Right kidney (tissue), 1 donor: ENCODE results near the gene FHOD3.

Experiments
- DNase-seq: peaks from one replicate; pipeline ENCODE4 v3.0.0-alpha.2; 2016

FHOD3 gene

DNA sequence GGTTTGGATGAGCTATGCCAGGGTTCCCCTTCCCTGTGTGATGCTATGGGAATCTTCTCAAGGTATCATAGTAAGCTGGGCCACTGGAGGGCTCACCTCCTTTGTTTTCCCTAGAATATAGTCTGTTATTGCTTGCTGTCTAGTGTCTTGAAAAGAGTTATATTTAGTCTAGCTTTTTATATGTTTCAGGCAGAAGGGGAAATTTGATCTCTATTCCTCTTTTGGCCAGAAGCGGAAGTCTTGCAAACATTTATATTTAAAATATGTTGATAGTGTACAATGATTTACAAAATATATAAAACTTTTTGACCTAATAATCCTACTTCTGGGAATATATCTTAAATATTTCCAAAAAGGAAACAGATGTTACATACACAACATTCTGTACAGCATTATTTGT, 260.7 kb downstream of the FHOD3 start:
- no peak for DNase-seq

DNA sequence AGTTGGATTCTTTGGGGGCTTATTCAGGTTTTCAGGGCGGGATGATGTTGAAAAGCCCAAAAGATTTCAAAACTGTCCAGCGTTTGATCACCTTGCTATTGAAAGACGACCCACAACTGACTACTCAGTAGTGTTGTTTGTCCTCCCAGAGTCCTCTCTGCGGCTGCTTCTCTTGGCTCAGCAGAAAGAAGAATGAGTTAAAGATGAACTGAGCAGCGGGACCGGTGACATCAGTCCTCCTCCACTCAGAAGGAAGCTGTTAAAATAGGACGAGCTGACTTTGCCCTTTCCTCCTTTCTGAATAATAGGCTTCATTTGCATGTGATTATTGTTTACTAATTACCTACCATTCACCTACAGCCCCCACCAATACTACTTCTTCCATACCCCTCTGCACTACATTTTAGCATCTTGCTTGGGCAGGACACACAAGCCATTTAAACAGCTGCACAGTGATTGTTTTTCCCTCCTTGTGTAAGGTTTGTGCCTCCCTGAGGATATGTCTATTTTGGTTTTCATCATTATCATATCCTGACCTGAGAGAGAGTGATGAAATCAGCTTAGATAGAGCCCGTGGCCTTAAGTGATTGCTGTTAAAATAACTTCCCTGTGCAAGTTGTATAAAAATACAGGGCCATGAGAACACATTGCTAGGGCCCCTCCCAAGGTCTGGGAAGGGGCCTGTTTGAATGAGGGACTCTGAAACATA, 261.8 kb downstream of the FHOD3 start:
- DNase-seq: no peak

DNA sequence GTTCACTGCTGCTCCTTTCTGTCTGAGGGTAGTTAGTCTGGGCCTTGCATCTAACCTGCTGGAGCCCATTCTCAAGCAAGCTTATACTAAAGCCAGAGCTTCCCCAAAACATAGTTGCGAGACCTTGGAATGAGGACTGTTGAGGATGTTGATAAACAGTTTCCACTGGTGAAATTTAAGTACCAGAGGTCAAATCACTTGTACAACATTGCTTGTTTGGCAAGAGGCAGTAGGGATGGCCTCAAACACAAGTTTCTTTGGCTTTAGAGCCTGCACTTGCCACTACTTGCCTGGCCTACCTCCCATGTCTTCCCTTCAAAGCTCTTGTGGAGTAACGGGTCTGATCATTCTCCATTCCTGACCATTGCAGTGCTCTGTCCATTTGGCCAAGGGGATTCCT, 262.7 kb downstream of the FHOD3 start:
- DNase-seq: no peak

DNA sequence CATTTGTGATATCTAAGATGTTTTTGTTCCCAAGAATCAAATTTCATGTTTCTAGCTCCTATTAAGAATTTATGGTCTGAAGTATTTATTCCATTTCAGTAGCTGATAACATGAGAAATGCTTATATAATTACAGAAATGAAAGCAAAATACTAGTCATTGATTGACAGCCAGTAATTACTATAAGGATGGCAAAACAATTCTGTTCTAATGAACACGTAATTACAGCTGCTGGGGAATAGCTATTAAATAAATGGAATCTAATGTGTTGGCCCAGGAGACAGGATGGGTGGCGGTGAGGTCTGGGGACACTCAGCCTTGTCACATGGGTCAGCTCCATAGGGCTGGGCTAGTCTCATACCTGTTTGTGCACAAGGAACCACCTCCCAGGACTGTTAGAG, 263.5 kb downstream of the FHOD3 start:
- no peak for DNase-seq

DNA sequence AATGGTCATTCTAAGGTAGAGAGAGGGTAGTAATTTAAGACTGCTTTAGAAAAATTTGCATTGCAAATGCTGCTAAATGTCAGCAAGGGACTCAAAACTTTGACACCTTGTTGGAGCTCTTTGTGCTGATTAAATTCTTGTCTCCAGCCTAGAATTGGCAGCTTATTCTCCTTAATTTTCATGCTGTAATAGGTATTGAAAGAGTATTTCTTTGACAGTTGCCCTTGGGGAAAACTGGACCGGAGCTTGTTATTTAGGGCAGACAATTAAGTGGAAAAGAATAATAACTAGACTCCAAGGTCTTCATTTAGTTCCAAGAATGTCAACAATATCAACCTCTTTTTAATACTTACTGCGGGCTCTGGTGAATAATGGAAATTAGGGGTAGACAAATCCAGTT, 267.3 kb downstream of the FHOD3 start:
- DNase-seq: no peak

GRCh38 chr18:36567800-36568199, 270.3 kb downstream of the FHOD3 start:
- no peak for DNase-seq

DNA sequence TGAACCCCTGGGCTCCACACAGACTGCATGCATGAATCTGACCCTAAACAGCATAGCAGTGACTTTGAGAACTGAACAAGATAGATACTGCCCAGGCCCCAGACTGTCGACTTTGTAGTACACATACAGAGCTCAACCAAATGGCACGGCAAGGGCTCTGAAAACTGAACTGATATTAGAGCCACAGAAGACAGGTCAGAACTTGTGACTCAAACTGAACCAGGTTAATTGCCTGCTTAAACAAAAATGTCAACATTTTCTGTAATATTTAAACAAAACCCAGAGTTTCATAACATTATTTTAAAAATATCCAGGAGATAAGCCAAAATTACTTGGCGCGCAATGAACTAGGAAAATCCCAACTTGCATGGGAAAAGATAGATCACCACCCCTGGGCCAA, 271.0 kb downstream of the FHOD3 start:
- DNase-seq: no peak

GRCh38 chr18:36572135-36572856, 274.8 kb downstream of the FHOD3 start:
- DNase-seq: peak; percentile 49

DNA sequence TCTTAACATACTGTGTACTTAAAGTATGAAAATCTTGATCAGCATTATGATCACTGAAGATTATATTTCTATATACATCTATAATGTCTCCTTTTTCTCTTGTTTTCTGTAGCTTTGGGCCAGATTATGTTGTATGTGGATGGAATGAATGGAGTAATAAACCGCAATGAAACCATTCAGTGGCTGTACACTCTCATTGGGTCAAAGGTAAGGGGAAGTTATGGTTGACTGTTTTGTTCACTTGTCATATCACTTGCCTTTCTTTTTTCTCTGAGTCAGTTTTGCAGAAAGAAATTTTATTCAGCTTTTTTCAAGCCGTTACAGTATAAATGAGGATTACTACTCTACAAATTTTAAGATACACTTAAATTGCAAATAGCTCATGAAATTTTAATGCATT, 278.8 kb downstream of the FHOD3 start:
- DNase-seq: no peak

DNA sequence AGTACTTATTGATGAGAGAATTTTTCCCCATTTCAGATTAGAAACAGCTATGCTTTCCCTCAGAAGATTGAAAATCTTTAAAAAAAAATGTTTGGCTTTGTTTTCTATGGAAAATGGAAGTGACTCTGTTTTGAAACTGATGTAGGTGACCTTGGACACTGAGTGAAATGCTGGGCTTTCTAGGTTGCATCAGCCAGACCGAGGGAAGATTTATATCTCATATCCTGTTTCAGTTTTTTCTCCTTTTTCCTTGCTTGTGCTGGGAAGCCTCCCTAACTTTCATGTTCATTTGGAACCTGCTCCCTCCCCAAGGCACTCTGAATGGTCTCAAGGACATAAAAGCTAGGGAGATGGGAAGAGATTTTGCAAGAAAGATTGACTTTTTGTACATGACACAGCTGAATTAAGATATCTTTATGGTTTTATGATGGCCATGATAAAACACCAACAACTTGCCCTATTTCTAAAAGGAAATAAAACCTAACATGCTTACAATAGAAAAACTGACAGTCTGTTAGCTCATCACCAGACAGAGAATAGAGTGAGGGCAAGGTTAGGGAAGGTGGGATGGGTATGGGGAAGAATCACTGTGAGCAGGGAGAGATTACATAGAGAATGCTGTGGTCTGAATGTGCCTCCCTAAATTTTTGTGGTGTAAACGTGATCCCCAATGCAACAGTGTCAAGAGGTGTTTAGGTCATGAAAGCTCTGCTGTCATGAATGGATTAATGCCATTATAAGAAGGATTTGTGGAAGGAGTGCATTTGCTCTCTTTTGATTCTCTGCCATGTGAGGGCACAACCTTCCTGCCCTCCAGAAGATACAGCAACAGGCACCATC, 281.6 kb downstream of the FHOD3 start:
- DNase-seq: no peak

DNA sequence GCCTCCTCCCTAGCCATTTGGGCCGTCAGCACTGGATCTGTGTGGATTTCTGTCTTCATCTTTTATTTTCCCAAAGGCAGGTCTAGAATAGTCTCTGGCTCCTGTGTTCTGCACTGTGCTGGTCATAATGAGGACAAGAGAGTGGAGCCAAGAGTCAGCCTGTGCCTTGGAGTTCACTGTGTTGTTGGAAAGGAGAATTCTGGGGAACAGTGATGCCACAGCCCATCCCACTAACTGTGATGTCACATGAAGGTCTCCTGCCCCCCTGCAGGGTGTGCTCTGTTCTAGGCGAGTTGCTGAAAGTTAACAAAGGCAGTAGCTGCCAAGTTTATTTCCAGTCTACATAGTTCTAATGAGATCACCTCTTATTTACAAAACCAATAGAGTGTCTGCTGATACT, 282.8 kb downstream of the FHOD3 start:
- DNase-seq: no peak

- no peak for DNase-seq
These were observed 283.6 kb downstream of the FHOD3 start for GRCh38 chr18:36580874-36581750.

- no peak for DNase-seq
These were observed 285.7 kb downstream of the FHOD3 start for GRCh38 chr18:36582988-36583745.

DNA sequence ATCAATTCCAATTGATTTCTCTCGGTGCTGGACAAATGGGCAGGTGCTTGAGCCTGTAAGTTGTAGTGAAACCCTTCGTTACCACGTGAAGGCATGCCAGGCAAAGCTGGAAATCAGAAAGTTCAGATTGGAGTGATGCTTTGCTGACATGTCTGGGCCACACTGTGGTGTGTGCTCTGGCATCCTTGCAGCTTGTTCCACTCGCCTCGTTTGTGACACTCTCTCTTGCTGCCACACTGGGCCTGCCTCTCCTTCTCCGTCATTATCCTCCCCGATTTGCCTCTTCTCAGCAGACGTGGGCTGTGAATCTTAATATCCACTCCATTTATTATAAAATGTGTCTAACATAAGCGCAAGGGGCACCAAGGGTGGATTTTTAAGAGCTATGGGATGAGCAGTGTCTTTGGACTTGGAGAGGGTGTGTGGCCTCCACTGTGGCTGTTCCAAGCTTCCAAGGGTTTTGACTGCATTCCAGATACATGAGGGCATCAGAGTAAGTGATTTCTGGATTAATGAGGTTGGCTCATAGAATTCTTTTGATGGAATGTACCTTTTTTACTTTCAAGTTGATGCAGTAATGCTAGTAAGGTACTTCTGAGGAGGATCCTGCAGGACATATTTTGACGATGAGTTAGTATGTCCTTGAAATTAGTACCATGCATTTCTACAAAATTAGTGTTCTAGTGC, 292.5 kb downstream of the FHOD3 start:
- DNase-seq: no peak

GRCh38 chr18:36590621-36591580, 293.4 kb downstream of the FHOD3 start:
- no peak for DNase-seq

- DNase-seq: no peak
These were observed 294.8 kb downstream of the FHOD3 start for GRCh38 chr18:36592282-36592681.

DNA sequence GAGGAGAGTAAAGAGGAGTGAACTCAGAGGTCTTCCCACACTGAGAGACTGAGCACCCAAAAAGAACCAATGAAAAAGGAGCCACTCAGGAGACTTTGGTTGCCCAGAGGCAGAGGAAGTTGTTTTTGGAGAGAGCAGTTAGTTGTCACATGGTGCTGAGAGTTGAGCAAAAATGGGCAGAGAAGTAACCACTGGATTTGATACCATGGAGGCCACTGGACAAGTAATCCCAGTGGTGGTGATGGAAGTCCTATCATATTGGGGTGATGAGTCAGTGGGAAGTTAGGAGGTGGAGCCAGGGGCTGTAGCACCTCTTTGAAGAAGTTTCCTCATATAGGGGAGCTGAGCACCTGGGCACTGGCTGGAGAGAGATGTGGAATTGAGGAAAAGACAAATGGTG, 295.5 kb downstream of the FHOD3 start:
- no peak for DNase-seq

DNA sequence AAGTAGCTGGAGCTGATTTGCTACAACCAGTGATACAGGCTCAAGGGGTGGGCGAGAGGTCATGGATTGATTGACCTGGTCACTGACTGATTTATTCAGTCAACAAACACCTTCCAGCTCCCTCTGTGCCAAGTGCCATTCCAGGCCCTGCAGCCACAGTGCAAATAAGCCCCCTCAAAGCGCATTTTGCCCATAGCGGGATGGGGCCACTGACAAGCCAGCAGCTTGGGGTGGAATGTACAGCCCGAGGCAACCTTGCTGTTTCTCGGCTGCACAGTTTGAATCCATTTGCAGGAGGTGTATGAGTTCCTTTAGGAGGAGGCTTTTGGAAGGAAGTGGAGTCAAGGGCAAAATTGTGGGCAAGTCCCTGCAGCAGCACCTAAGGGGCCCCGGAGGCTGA, 296.1 kb downstream of the FHOD3 start:
- DNase-seq: no peak

- DNase-seq: no peak
These were observed 297.1 kb downstream of the FHOD3 start for GRCh38 chr18:36594621-36595020.
